Activated T-helper 1 cell treated with Interleukin-2 at 50 U/mL for 16 hours (primary cell): Measurements from ENCODE around the gene PRSS1.
A peak's percentile ranks its signal among the peaks of the same experiment; 100 is the strongest.

Experiments
- DNase-seq: peaks from one replicate; pipeline ENCODE4 v3.0.0-alpha.2; 2020; ENCODE audit warnings: low read depth

Gene PRSS1

GRCh38 chr7:142795339-142795863 lies 46.1 kb downstream of the PRSS1 start:
- peak; percentile 62 for DNase-seq

- no peak for DNase-seq
Observed at GRCh38 chr7:142796001-142796500, 46.8 kb downstream of the PRSS1 start.

GRCh38 chr7:142796501-142797390 lies 47.5 kb downstream of the PRSS1 start:
- no peak for DNase-seq

GRCh38 chr7:142797391-142798377 lies 48.4 kb downstream of the PRSS1 start:
- DNase-seq = no peak

- DNase-seq = no peak
Observed at GRCh38 chr7:142798451-142799436, 49.5 kb downstream of the PRSS1 start.

- no peak for DNase-seq
Observed at GRCh38 chr7:142799437-142799835, 50.2 kb downstream of the PRSS1 start.

- no peak for DNase-seq
Observed at GRCh38 chr7:142800088-142800487, 50.8 kb downstream of the PRSS1 start.

- no peak for DNase-seq
Observed at GRCh38 chr7:142800699-142801260, 51.5 kb downstream of the PRSS1 start.

- DNase-seq = no peak
Observed at GRCh38 chr7:142801601-142802295, 52.5 kb downstream of the PRSS1 start.

GRCh38 chr7:142802301-142802700 lies 53.0 kb downstream of the PRSS1 start:
- no peak for DNase-seq
